Stomach smooth muscle (tissue), 2 donors: ENCODE data around the gene CEP131.

Experiments used
- H3K27ac ChIP-seq: one replicate; pipeline ENCODE4 v1.7.0; 2013; ENCODE audit warnings: mild to moderate bottlenecking, low read length, inconsistent platforms
- H3K27me3 ChIP-seq, 2 donors: one replicate each; pipeline ENCODE4 v1.7.0; 2013; ENCODE audit warnings: low read length in 2 of 2; ENCODE audit not compliant: insufficient read depth in 2 of 2, control insufficient read depth in 1 of 2
- H3K36me3 ChIP-seq, 2 donors: one replicate each; pipeline ENCODE4 v1.7.0; 2013; ENCODE audit warnings: low read length in 2 of 2; ENCODE audit not compliant: control insufficient read depth in 2 of 2, insufficient read depth in 2 of 2
- H3K4me1 ChIP-seq: one replicate; pipeline ENCODE4 v1.7.0; 2013; ENCODE audit warnings: low read length; ENCODE audit not compliant: control insufficient read depth, insufficient read depth
- H3K4me3 ChIP-seq, 2 donors: one replicate each; pipeline ENCODE4 v1.7.0; 2013; ENCODE audit warnings: low read length in 2 of 2
- H3K9ac ChIP-seq, 2 donors: one replicate each; pipeline ENCODE4 v1.7.0; 2013; ENCODE audit warnings: low read length in 2 of 2, mild to moderate bottlenecking in 1 of 2
- H3K9me3 ChIP-seq, 2 donors: one replicate each; pipeline ENCODE4 v1.7.0; 2013; ENCODE audit warnings: low read length in 2 of 2; ENCODE audit not compliant: control insufficient read depth in 2 of 2
- donor health status: healthy.
- donor health status: Pancreatic carcinoma.

The CEP131 gene

DNA sequence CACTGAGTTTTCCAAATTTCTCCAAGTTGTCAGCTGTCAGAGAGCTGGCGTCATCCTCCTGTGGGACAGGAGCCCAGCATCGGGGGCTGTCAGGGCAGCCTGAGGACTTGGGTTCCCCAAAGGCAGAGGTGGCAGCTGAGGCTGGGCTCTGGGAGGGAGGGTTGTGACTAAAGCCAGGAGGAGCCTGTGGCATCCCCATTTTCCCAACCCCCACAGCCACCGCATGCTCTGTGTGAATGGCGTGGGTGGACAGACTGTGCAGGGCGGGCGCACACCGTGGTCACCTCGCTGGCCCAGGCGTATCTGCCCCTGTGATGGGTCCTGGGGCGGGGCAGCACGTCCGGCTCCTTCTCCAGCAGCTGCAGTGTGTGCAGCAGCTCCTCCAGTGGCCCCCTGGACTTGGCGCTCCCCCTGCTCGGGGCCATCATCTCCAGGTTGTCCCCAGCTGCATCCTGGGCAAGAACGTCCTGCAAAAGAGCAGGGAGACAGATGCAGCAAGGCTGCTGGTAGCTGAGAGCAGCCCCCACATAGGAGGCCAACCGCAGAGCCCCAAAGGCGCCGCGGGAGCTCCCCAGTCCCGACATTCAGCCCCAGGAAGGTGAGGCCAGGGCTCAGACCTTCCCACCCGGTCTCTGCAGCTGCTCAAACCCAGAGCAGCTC, 24.8 kb downstream of the CEP131 start:
- no peaks in the 10 kb centered on the region for H3K27me3 ChIP-seq
- H3K9me3 ChIP-seq, result no peaks in the 10 kb centered on the region
- H3K4me1 ChIP-seq, result peaks cover 22% of the 10 kb centered on the region
- no peak overlapping the region for H3K27ac ChIP-seq
- no peaks in the 10 kb centered on the region for H3K36me3 ChIP-seq
- no peak overlapping the region for H3K9ac ChIP-seq
- no peak overlapping the region for H3K4me3 ChIP-seq

DNA sequence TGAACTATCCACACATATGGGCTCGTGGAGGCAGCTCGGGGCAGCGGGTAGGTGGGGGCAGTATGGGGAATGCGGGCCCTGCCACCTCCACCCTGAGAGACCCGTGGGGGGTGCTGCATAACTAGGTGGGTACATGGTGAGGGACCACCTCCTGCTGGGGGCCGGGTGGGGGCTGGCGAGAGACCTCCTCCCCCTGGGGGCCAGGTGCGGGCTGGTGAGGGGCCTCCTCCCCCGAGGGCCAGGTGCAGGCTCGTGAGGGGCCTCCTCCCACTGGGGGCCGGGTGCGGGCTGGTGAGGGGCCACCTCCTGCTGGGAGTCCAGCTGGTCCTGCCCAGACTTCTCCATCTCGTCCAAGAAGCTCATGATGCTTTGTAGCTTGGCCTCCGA, 25.4 kb downstream of the CEP131 start:
- H3K36me3 ChIP-seq, result no peaks in the 10 kb centered on the region
- no peak overlapping the region for H3K4me3 ChIP-seq
- peaks cover 22% of the 10 kb centered on the region for H3K4me1 ChIP-seq
- H3K9me3 ChIP-seq, result no peaks in the 10 kb centered on the region
- no peak overlapping the region for H3K27ac ChIP-seq
- no peaks in the 10 kb centered on the region for H3K27me3 ChIP-seq
- H3K9ac ChIP-seq, result no peak overlapping the region

DNA sequence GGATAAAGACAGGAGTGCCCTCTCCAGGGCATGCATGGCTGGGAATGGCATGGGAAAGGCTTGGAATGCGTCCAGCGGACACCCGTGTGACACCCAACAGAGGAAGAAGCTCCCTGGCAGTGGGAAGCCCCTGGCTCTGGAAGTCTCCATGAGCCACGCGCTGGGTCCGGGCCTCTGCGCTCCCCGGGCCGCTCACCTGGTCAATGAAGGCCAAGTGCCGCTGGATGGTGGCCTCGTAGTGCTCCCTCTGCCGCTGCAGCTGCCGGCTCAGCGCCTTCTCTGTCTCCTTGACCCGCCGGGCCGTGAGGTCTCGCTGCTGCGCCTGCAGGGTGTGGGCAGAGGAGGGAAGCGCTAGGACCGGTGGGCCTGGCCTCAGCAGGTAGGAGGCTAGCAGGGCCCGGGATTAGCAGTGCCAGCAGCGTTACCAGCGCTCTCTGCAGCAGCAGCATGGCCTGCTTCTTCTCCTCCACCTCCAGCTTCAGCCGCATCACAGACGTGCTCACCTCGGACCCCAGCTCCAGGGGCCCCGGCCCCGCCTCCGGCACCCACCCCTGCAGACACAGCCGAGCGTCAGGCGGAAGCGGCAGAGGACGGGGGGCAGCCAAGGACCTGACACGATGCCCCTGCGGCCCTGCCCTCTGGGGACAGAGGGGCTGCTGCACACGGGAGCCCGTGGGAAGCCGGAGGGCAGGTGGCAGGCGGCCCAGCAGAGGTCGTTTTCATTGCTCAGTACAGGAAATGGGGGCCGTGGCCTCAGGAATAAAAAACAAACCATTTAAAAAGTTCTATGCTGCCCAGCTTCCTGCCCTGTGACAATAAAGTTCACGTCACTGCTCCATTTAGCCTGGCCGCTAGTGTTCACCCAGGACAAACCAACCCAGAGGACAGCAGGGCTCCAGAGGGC, 26.0 kb downstream of the CEP131 start:
- H3K4me1 ChIP-seq, result peaks cover 22% of the 10 kb centered on the region
- no peak overlapping the region for H3K4me3 ChIP-seq
- no peak overlapping the region for H3K27ac ChIP-seq
- no peaks in the 10 kb centered on the region for H3K9me3 ChIP-seq
- no peak overlapping the region for H3K9ac ChIP-seq
- no peaks in the 10 kb centered on the region for H3K36me3 ChIP-seq
- H3K27me3 ChIP-seq, result no peaks in the 10 kb centered on the region

DNA sequence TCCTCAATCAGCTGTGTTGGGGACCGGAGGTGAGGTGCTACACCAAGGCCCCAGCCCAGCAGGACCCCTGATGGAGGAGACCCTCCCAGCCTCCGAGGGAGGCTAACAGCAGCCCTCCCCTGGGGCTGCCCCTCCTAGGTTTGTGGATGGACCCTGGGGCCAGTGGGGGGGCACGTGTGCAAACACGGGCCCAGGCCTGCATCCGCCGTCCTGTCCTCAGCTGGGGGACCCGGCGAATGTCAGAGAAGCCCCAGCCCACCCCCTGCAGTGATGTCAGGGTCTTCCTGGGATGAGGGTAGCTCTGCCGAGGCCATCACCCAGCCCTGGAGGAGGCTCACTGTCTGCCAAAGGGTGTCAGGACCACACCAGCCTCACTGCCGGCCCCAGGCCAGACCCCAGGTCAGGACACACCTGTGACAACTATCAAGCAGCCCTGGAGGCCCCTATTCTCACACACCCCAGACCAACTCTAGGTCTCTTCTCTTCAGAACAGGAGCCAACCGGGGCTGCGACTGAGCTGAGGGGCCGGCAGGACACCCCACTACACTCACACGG, 26.7 kb downstream of the CEP131 start:
- no peak overlapping the region for H3K4me3 ChIP-seq
- no peaks in the 10 kb centered on the region for H3K27me3 ChIP-seq
- H3K4me1 ChIP-seq, result peaks cover 22% of the 10 kb centered on the region
- H3K36me3 ChIP-seq, result no peaks in the 10 kb centered on the region
- no peaks in the 10 kb centered on the region for H3K9me3 ChIP-seq
- H3K27ac ChIP-seq, result no peak overlapping the region
- no peak overlapping the region for H3K9ac ChIP-seq

DNA sequence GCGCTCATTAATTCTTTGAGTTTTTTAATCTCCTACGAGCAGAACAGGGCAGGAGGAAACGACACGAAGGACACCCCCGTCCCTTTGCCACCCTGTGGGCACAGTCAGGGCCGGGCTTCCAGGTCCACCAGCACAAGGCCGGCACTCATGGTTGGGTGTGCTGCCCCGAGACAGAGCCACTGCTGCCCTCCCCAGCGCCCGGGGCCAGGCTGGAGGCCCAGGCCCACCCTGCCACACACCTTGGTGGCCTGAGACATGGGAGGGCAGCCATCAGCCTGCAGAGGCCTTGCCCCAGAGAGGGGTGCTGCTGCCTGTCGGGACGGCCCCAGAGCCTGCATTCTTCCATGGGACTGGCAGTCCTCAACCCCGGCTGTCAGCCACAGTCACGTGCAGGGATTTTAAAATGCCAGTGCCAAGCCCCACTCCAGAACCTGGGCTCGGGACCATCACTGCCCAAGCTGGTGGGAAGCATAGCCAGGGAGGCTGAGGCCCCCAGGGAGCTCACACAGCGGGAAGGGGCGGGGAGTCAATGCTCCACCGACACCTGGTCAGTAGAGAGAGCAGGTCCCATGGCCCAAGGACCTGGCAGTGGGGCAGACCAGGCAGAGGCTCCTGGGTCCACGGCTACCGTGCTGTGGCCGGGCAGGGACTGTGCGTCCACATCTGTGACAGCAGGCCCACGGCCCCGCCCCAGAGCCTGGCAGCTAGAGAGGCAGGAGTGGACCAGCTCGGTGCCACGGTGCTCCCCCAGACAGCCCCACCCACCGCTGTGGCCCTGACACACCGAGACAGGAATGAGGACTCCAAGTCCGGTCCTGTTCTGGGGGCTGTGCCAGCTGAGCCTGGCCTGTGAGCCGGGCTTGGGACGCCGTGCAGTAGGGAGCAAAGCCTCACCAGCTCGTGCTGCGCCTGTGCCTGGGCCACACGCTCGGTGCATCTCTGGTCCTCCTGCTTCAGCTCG, 27.5 kb downstream of the CEP131 start:
- H3K36me3 ChIP-seq, result no peaks in the 10 kb centered on the region
- H3K4me1 ChIP-seq, result peaks cover 22% of the 10 kb centered on the region
- no peak overlapping the region for H3K9ac ChIP-seq
- no peak overlapping the region for H3K4me3 ChIP-seq
- H3K27me3 ChIP-seq, result no peaks in the 10 kb centered on the region
- H3K9me3 ChIP-seq, result no peaks in the 10 kb centered on the region
- H3K27ac ChIP-seq, result no peak overlapping the region

DNA sequence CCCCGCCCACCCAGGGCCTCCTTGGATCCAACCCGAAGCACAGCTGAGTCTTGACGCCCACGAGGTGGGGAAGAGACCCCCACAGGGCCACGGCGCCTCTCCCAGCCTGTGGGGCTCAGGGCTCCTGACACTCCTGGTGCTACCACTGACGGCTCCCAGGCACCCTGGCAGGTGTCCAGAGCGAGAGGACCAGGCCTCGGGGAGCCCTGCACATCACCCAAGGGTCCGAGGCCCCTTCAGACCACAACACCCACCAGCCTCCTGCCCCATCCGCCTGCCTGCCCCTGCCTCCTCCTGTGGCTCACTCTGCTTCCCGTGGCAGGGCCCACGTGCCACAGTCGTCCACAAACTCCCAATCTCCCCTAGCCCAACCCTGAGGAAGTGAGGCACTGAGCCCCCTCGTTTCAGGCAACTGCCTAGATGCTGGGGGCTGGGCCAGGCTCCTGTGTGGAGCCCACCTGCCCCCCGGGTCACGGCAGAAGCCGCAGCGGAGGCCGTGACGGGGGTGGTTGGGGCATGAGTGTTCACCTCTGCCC, 28.5 kb downstream of the CEP131 start:
- H3K27ac ChIP-seq, result no peak overlapping the region
- H3K9me3 ChIP-seq, result no peaks in the 10 kb centered on the region
- peaks cover 18% of the 10 kb centered on the region for H3K4me1 ChIP-seq
- H3K4me3 ChIP-seq, result no peak overlapping the region
- H3K36me3 ChIP-seq, result no peaks in the 10 kb centered on the region
- H3K9ac ChIP-seq, result no peak overlapping the region
- H3K27me3 ChIP-seq, result no peaks in the 10 kb centered on the region

DNA sequence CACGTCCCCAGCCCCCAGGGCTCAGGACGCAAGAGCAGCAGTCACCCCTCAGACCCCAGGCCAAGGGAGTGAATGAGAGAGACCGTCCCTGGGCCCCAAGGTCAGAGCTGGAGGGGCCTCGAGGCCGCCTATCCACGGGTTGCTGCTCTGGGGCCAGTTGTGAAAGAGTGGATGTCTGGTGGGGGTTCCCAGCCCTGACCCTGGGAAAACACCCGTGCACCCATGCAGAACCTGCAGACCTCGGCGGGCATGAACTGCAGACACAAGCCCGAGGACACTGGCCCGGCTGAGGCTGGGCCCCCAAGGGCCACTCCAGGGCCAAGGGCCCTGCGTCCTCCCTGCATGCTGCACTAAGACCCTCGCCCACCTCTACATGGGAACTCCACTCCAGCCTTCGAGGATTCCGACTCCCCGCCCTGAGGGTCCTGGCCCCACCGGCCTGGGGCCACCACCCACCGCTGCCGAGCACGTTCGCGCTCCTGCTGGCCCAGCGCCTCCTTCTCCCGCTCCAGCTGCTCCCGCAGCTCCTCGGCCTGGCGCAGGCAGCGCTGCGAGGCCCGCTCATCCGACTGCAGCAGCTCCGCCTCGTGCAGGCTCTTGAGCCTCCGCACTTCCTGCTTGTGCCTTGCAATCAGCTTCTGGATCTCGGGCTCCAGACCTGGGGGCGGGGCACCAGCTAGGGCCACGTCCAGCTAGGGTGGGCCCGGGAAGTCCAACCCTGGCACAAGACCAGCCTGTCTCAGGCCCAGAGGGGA, 29.1 kb downstream of the CEP131 start:
- no peak overlapping the region for H3K27ac ChIP-seq

DNA sequence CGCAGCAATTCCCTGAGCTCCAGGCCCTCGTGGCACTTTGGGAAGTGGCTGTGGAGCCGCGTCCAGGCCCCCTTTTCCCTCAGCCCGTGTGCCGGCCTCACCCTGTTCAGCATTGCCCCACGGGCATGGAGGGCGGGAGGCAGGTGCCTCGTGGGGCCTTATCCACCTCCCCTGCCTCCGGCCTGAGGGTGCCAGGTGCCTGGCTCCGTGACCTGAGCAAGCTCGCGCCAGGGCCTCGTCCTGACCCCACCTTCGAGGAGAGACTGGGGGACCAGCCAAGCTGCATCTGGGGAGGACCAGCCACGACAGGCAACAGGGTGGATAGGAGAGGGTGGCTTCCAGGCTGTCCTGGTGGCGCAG, 29.7 kb downstream of the CEP131 start:
- no peaks in the 10 kb centered on the region for H3K27me3 ChIP-seq
- H3K4me1 ChIP-seq, result peaks cover 16% of the 10 kb centered on the region
- no peaks in the 10 kb centered on the region for H3K36me3 ChIP-seq
- no peaks in the 10 kb centered on the region for H3K9me3 ChIP-seq
- no peak overlapping the region for H3K4me3 ChIP-seq
- H3K9ac ChIP-seq, result no peak overlapping the region
- H3K27ac ChIP-seq, result no peak overlapping the region

More for the DNA sequence above, 29.1 kb downstream of the CEP131 start:
- Histone ChIP-seq H3K27me3 (no peaks in the 10 kb centered on the region), H3K9me3 (no peaks in the 10 kb centered on the region), H3K4me3 (no peak overlapping the region), H3K4me1 (peaks cover 16% of the 10 kb centered on the region), H3K9ac (no peak overlapping the region), H3K36me3 (no peaks in the 10 kb centered on the region)

DNA sequence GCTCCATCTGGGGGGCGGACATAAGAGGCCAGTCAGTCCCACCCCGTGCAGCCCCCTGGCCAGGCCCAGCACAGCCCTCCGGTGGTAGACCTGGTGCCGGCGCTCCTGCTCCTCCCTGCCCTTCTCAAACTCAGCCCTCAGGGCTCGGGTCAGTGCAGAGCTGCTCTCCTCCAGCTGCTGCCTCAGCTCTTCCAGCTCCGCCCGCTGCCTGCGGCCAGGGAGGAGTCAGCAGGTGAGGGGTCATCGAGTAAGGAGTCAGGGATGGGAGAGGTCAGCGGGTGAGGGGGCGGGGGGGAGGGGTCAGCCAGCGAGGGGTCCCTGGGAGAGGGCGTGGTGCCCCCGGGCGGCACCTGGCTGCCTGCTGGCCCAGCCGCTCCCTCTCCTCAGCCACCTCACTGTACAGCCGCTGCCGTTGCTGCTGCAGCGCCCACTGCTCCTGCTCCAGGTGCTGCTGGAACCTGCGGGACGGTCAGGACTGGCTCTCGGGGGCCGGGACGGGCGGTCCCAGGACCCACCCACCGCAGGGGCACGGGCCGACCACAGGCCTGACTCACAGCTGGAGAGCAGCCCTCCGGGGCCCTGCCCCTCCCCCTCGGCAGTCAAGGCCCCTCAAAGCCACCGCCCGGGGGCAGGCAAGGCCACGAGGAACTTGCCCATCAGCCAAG, 30.2 kb downstream of the CEP131 start:
- Histone ChIP-seq H3K27me3 (no peaks in the 10 kb centered on the region), H3K27ac (no peak overlapping the region), H3K9ac (no peak overlapping the region), H3K4me1 (peaks cover 16% of the 10 kb centered on the region), H3K9me3 (no peaks in the 10 kb centered on the region), H3K36me3 (no peaks in the 10 kb centered on the region), H3K4me3 (no peak overlapping the region)
